Omental fat pad (tissue), 4 donors: ENCODE measurements around the gene MLH3. TPM values are rescaled to one million over a fixed set of nuclear protein-coding genes. Genes with fewer than 3 reads are reported as not detected.

ENCODE experiments used
- ATAC-seq: fragments of 150-250 bp; one replicate; pipeline ENCODE4 v1.9.1; 2016; ENCODE audit warnings: mild to moderate bottlenecking, moderate library complexity; ENCODE audit not compliant: low FRiP score
- DNase-seq: peaks from one replicate; pipeline ENCODE4 v3.0.0-alpha.2; 2019; ENCODE audit warnings: low spot score
- total RNA-seq, 4 donors: library from RNA; depleted of rRNA; stranded (reverse); fragments of >200 nt; gene quantifications; one replicate each; pipeline ENCODE4 v1.1.0, GENCODE V29; 2016
- TF ChIP-seq, protein P1 (sequence below), 3 donors: fragments of 450-650 bp; IDR thresholded peaks; one replicate each; pipeline ENCODE4 v1.5.1; 2016 to 2017; ENCODE audit warnings: antibody characterized with exemption in 3 of 3, mild to moderate bottlenecking in 3 of 3, moderate library complexity in 2 of 3

Gene MLH3
- total RNA-seq, 4 donors from 2014 or later: 20.4 to 47.1 (median 24.4) TPM

DNA sequence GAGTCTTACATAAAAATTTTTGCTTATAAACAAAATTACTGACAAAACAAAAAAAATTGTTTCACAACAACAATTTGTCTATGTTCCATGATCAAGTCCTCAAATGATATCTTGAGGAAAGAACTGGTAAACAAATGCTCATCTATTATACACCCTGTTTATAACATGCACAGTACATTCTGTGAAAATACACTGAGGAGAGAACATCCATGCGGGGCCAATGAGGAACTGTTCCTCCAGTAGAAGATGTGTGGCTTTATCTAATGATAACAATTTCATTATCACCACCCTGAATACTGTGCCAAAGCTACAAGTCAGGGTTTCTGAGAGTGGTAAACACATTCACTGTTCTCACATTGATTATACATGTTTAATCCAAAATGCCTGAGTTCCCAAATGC lies 10.8 kb downstream of the MLH3 start:
- DNase-seq (no peak), ATAC-seq (no peak)
- TF ChIP-seq, protein P1, sequence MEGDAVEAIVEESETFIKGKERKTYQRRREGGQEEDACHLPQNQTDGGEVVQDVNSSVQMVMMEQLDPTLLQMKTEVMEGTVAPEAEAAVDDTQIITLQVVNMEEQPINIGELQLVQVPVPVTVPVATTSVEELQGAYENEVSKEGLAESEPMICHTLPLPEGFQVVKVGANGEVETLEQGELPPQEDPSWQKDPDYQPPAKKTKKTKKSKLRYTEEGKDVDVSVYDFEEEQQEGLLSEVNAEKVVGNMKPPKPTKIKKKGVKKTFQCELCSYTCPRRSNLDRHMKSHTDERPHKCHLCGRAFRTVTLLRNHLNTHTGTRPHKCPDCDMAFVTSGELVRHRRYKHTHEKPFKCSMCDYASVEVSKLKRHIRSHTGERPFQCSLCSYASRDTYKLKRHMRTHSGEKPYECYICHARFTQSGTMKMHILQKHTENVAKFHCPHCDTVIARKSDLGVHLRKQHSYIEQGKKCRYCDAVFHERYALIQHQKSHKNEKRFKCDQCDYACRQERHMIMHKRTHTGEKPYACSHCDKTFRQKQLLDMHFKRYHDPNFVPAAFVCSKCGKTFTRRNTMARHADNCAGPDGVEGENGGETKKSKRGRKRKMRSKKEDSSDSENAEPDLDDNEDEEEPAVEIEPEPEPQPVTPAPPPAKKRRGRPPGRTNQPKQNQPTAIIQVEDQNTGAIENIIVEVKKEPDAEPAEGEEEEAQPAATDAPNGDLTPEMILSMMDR (IDR thresholded peaks at IDR 0.05): no peak

GRCh38 chr14:75032939-75033338 lies 18.3 kb downstream of the MLH3 start:
- TF ChIP-seq, protein P1 (IDR thresholded peaks at IDR 0.05): no peak
- DNase-seq: no peak
- ATAC-seq: no peak

GRCh38 chr14:75030147-75030546 lies 21.1 kb downstream of the MLH3 start:
- DNase-seq (no peak), ATAC-seq (no peak)

GRCh38 chr14:75025876-75026275 lies 25.4 kb downstream of the MLH3 start:
- TF ChIP-seq, protein P1 (IDR thresholded peaks at IDR 0.05): no peak
- ATAC-seq: no peak
- no peak for DNase-seq

More at GRCh38 chr14:75030147-75030546, 21.1 kb downstream of the MLH3 start:
- TF ChIP-seq, protein P1 (IDR thresholded peaks at IDR 0.05): no peak

GRCh38 chr14:75025082-75025481 lies 26.2 kb downstream of the MLH3 start:
- no peak for ATAC-seq
- no peak for DNase-seq
- TF ChIP-seq, protein P1 (IDR thresholded peaks at IDR 0.05): no peak

DNA sequence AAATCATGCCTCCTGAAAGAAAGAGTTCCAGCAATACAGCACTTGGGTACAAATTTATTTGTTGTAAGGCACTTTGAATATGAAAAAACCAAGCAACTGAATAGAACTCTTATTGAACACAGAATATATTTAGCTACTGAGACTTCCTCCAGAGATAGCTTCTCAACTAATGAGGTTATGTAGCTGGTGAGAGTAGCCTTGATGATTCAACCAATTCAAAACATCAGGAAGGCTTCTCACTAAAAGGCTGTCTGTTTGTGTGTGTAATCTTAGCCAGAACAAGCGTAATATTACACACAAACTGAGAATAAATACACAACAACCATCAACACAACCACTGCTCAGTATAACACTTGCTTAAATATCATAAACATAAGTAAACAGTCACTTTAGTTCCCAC lies 28.2 kb downstream of the MLH3 start:
- ATAC-seq: no peak
- TF ChIP-seq, protein P1 (IDR thresholded peaks at IDR 0.05): no peak

GRCh38 chr14:75022655-75023054 lies 28.6 kb downstream of the MLH3 start:
- DNase-seq (no peak), ATAC-seq (no peak)
- TF ChIP-seq, protein P1 (IDR thresholded peaks at IDR 0.05): no peak

More for the DNA sequence above, 28.2 kb downstream of the MLH3 start:
- DNase-seq: no peak
